Aorta (tissue), 4 donors: ENCODE results near the gene OR2T8. TPM values are rescaled to one million over a fixed set of nuclear protein-coding genes. Genes with fewer than 3 reads are reported as not detected.

Source experiments
- polyA plus RNA-seq, 2 donors: library from polyadenylated mRNA; stranded (reverse); fragments of 200-250 nt; gene quantifications; one replicate each; pipeline ENCODE4 v1.2.3, GENCODE V29; 2013
- total RNA-seq, 2 donors: library from RNA; stranded (reverse); fragmentation: NEBNext Ultra II Directional; extraction: Animal tissue kit (Norgen Biotek cat#: 25700); gene quantifications; one replicate each; pipeline ENCODE4 v1.2.1, GENCODE V29; 2021
- donor health status: healthy with polysubstance abuse.
- donor health status: Bipolar disorder and iron deficiency.
- donor health status: DM: no; HTN: no; CAD: no.
- donor health status: DM: yes; HTN: yes; CAD: no.

The OR2T8 gene
- total and polyA plus RNA-seq, 4 donors = not detected

Other genes starting within 250 kb of the OR2T8 start
- gene OR13G1, start 240.5 kb upstream of the OR2T8 start, total RNA-seq = not detected
- gene OR13G1, start 240.5 kb upstream of the OR2T8 start, polyA plus RNA-seq = not detected
- gene OR6F1, start 203.6 kb upstream of the OR2T8 start, total RNA-seq = not detected
- gene OR6F1, start 203.6 kb upstream of the OR2T8 start, polyA plus RNA-seq = not detected
- under 1 TPM; 0.42 to 0.62 TPM for gene OR14K1, start 181.6 kb upstream of the OR2T8 start, total RNA-seq
- not detected for gene OR14K1, start 181.6 kb upstream of the OR2T8 start, polyA plus RNA-seq
- gene OR14A2, start 172.1 kb upstream of the OR2T8 start, total RNA-seq = not detected
- not detected for gene OR14A2, start 172.1 kb upstream of the OR2T8 start, polyA plus RNA-seq
- not detected for gene OR1C1, start 159.7 kb upstream of the OR2T8 start, total RNA-seq
- not detected for gene OR1C1, start 159.7 kb upstream of the OR2T8 start, polyA plus RNA-seq
- not detected for gene OR14A16, start 96.1 kb upstream of the OR2T8 start, total RNA-seq
- gene OR14A16, start 96.1 kb upstream of the OR2T8 start, polyA plus RNA-seq = not detected
- not detected for gene OR11L1, start 78.4 kb upstream of the OR2T8 start, total RNA-seq
- not detected for gene OR11L1, start 78.4 kb upstream of the OR2T8 start, polyA plus RNA-seq
- 1 to 10 TPM; 1.3 to 3.2 TPM for gene TRIM58, start 63.1 kb upstream of the OR2T8 start, total RNA-seq
- under 1 TPM in 1 of 2 donors, not detected in 1; 0.38 TPM for gene TRIM58, start 63.1 kb upstream of the OR2T8 start, polyA plus RNA-seq
- under 1 TPM; 0.39 to 0.42 TPM for gene OR2W3, start 24.7 kb upstream of the OR2T8 start, total RNA-seq
- not detected for gene OR2W3, start 24.7 kb upstream of the OR2T8 start, polyA plus RNA-seq
- gene OR2AJ1, start 4.6 kb downstream of the OR2T8 start, total RNA-seq = not detected
- not detected for gene OR2AJ1, start 4.6 kb downstream of the OR2T8 start, polyA plus RNA-seq
- under 1 TPM in 1 of 2 donors, not detected in 1; 0.69 TPM for gene OR2L8, start 28.6 kb downstream of the OR2T8 start, total RNA-seq
- not detected for gene OR2L8, start 28.6 kb downstream of the OR2T8 start, polyA plus RNA-seq
- gene OR2AK2, start 45.0 kb downstream of the OR2T8 start, total RNA-seq = not detected
- not detected for gene OR2AK2, start 45.0 kb downstream of the OR2T8 start, polyA plus RNA-seq
- under 1 TPM in 1 of 2 donors, not detected in 1; 0.24 TPM for gene OR2L5, start 93.4 kb downstream of the OR2T8 start, total RNA-seq
- not detected for gene OR2L5, start 93.4 kb downstream of the OR2T8 start, polyA plus RNA-seq
- under 1 TPM; 0.13 to 0.51 TPM for gene OR2L2, start 109.8 kb downstream of the OR2T8 start, total RNA-seq
- under 1 TPM in 1 of 2 donors, not detected in 1; 0.05 TPM for gene OR2L2, start 109.8 kb downstream of the OR2T8 start, polyA plus RNA-seq
- gene OR2L3, start 126.6 kb downstream of the OR2T8 start, total RNA-seq = under 1 TPM in 1 of 2 donors, not detected in 1; 0.21 TPM
- not detected for gene OR2L3, start 126.6 kb downstream of the OR2T8 start, polyA plus RNA-seq
- gene OR2L13, start 174.9 kb downstream of the OR2T8 start, total RNA-seq = not detected
- gene OR2L13, start 174.9 kb downstream of the OR2T8 start, polyA plus RNA-seq = not detected
- gene OR2M5, start 224.9 kb downstream of the OR2T8 start, total RNA-seq = not detected
- not detected for gene OR2M5, start 224.9 kb downstream of the OR2T8 start, polyA plus RNA-seq